K562 (cell line): ENCODE data around the gene ZNF699.

Experiments
- BCL6 ChIP-seq: fragments of 250-450 bp; sonication (Bioruptor Pico); IDR thresholded peaks from 2 replicates; pipeline ENCODE4 v1.4.0; 2020
- DDX20 ChIP-seq: fragments of 450-650 bp; IDR thresholded peaks from 2 replicates; pipeline ENCODE4 v1.6.1; 2016; ENCODE audit warnings: missing genetic modification characterization, low read depth, mild to moderate bottlenecking, missing compliant biosample characterization, moderate library complexity
- POLR2A ChIP-seq: fragments of 450-650 bp; conservative IDR thresholded peaks from 2 replicates; pipeline ENCODE4 v1.6.1; 2016
- POLR2H ChIP-seq: IDR thresholded peaks from 2 replicates; pipeline ENCODE4 v1.6.1; 2016; ENCODE audit warnings: missing genetic modification characterization, low read depth, mild to moderate bottlenecking, control low read depth, missing compliant biosample characterization, moderate library complexity
- ZBTB5 ChIP-seq: fragments of 450-650 bp; IDR thresholded peaks from 2 replicates; pipeline ENCODE4 v1.6.1; 2017; ENCODE audit warnings: antibody characterized with exemption
- ZNF274 ChIP-seq: IDR thresholded peaks from 2 replicates; pipeline ENCODE4 v1.6.1; 2011; ENCODE audit warnings: low read depth, mild to moderate bottlenecking, low read length, moderate library complexity, borderline replicate concordance
- ZNF316 ChIP-seq: fragments of 450-650 bp; IDR thresholded peaks from 2 replicates; pipeline ENCODE4 v1.6.1; 2016

GRCh38 chr19:9289231-9289884, 20.3 kb downstream of the ZNF699 start:
- TF ChIP-seq BCL6 (CRISPR knock-in tag) (no peak), ZNF316 (no peak), POLR2H (tag) (no peak), POLR2A (no peak), ZNF274 (no peak), DDX20 (tag) (no peak), ZBTB5 (no peak)
